Tibial nerve (tissue), 4 donors: ENCODE measurements around the gene MSS51. TPM values are rescaled to one million over a fixed set of nuclear protein-coding genes. Genes with fewer than 3 reads are reported as not detected.
"Not testable (repeated sequence)": the region's sequence is repeated elsewhere in the genome, so short reads cannot be mapped to it uniquely, and the experiment has no call there.

Experiments used
- DNase-seq, 2 donors: peaks; one replicate each; pipeline ENCODE4 v3.0.0-alpha.2; 2019; ENCODE audit warnings: low spot score in 2 of 2
- H3K27ac ChIP-seq, 4 donors: fragments of 200-600 bp; sonication (generic) in 3 of 4; one replicate each; pipeline ENCODE4 v1.5.1; 2017 to 2019; ENCODE audit warnings: mild to moderate bottlenecking in 1 of 4
- H3K27me3 ChIP-seq, 2 donors: fragments of 200-600 bp; sonication (generic) in 1 of 2; one replicate each; pipeline versions ENCODE4 v1.5.1 to v1.6.0; 2017 to 2019
- H3K36me3 ChIP-seq, 3 donors: fragments of 200-600 bp; sonication (generic); one replicate each; pipeline ENCODE4 v1.5.1; 2018 to 2019
- H3K4me1 ChIP-seq, 4 donors: fragments of 200-600 bp; sonication (generic) in 3 of 4; one replicate each; pipeline ENCODE4 v1.5.1; 2017 to 2019
- H3K4me3 ChIP-seq, 4 donors: fragments of 200-600 bp; sonication (generic) in 3 of 4; one replicate each; pipeline ENCODE4 v1.5.1; 2017 to 2019; ENCODE audit warnings: mild to moderate bottlenecking in 1 of 4, moderate library complexity in 1 of 4
- H3K9me3 ChIP-seq, 4 donors: fragments of 200-600 bp; sonication (generic) in 3 of 4; one replicate each; pipeline ENCODE4 v1.5.1; 2017 to 2019
- EP300 ChIP-seq, 2 donors: sonication (generic); formaldehyde crosslinking; IDR thresholded peaks; one replicate each; pipeline ENCODE4 v1.6.1; 2017; ENCODE audit warnings: antibody characterized with exemption in 2 of 2, mild to moderate bottlenecking in 1 of 2
- POLR2A ChIP-seq, 2 donors: fragments of 450-650 bp; IDR thresholded peaks; one replicate each; pipeline ENCODE4 v1.6.1; 2017; ENCODE audit warnings: antibody characterized with exemption in 2 of 2, mild to moderate bottlenecking in 2 of 2, moderate library complexity in 2 of 2
- WGBS, 2 donors: methylation state at CpG; one replicate each; pipeline ENCODE4 v1.1.5; 2018; 5-methylcytosine and 5-hydroxymethylcytosine counted together
- total RNA-seq, 4 donors: library from RNA; depleted of rRNA; stranded (reverse); fragments of >200 nt; gene quantifications; one replicate each; pipeline ENCODE4 v1.1.0, GENCODE V29; 2016
- TF ChIP-seq, protein P1 (sequence below), 5 experiments: fragments of 200-600 bp in 3 of 5; fragments of 450-650 bp in 2 of 5; sonication (generic) in 3 of 5; IDR thresholded peaks; one replicate each; pipeline ENCODE4 v1.5.1; 2016 to 2019; ENCODE audit warnings: antibody characterized with exemption in 5 of 5, mild to moderate bottlenecking in 3 of 5, moderate library complexity in 2 of 5

Gene MSS51
- total RNA-seq, 4 donors from 2014 or later = 1.8 to 3.3 (median 3.0) TPM

DNA sequence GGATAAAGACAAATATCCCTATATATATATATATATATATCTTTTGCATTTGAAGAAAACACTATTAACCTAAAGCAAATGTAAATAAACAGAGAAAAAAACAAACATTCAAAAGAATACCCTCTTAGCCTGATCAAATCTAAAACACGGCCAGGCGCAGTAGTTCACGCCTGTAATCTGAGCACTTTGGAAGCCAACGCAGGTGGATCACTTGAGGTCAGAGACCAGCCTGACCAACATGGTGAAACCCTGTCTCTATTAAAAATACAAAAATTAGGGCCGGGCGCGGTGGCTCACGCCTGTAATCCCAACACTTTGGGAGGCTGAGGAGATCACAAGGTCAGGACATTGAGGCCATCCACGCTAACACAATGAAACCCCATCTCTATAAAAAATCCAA is 28.7 kb downstream of the MSS51 start:
- WGBS, 2 donors = 95 to 98% methylated on average over 9 of the region's 9 CpGs
- Histone ChIP-seq H3K27me3 (no peaks in the 10 kb centered on the region), H3K4me1 (peaks cover 0 to 52% (median 0%) of the 10 kb centered on the region in 4 donors), H3K27ac (no peak overlapping the region), H3K4me3 (no peak overlapping the region), H3K36me3 (peaks cover 0 to 13% (median 0%) of the 10 kb centered on the region in 3 donors), H3K9me3 (no peaks in the 10 kb centered on the region)
- TF ChIP-seq, protein P1, sequence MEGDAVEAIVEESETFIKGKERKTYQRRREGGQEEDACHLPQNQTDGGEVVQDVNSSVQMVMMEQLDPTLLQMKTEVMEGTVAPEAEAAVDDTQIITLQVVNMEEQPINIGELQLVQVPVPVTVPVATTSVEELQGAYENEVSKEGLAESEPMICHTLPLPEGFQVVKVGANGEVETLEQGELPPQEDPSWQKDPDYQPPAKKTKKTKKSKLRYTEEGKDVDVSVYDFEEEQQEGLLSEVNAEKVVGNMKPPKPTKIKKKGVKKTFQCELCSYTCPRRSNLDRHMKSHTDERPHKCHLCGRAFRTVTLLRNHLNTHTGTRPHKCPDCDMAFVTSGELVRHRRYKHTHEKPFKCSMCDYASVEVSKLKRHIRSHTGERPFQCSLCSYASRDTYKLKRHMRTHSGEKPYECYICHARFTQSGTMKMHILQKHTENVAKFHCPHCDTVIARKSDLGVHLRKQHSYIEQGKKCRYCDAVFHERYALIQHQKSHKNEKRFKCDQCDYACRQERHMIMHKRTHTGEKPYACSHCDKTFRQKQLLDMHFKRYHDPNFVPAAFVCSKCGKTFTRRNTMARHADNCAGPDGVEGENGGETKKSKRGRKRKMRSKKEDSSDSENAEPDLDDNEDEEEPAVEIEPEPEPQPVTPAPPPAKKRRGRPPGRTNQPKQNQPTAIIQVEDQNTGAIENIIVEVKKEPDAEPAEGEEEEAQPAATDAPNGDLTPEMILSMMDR (IDR thresholded peaks at IDR 0.05) = no peak
- TF ChIP-seq POLR2A (IDR thresholded peaks at IDR 0.05) = no peak
- no peak for TF ChIP-seq EP300 (IDR thresholded peaks at IDR 0.05)
- no peak for DNase-seq

DNA sequence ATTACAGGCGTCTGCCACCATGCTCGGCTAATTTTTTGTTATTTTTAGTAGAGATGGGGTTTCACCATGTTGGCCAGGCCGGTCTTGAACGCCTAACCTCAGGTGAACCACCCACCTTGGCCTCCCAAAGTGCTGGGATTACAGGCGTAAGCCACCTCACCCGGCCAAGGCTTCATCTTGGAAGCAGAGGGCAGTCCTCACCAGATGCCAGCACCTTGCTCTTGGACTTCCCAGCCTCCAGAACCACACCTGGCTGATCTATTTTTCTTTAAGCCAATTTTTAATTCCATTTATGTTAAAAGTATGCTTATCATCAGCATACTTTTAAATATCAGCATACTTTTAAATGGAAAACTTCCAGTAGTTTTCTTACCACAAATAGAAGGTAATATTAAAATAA is 31.7 kb downstream of the MSS51 start:
- Histone ChIP-seq H3K36me3 (peaks cover 0 to 32% (median 2%) of the 10 kb centered on the region in 3 donors), H3K4me1 (peaks cover 0 to 29% (median 0%) of the 10 kb centered on the region in 4 donors), H3K27me3 (no peaks in the 10 kb centered on the region), H3K27ac (no peak overlapping the region), H3K9me3 (no peaks in the 10 kb centered on the region), H3K4me3 (no peak overlapping the region)
- 94 to 100% methylated on average over 6 of the region's 6 CpGs for WGBS, 2 donors
- TF ChIP-seq EP300 (IDR thresholded peaks at IDR 0.05) (no peak), POLR2A (IDR thresholded peaks at IDR 0.05) (no peak)
- TF ChIP-seq, protein P1 (IDR thresholded peaks at IDR 0.05) = no peak
- DNase-seq = no peak

GRCh38 chr10:73399063-73399462 is 34.3 kb downstream of the MSS51 start:
- Histone ChIP-seq H3K36me3 (peaks cover 0 to 57% (median 3%) of the 10 kb centered on the region in 3 donors), H3K4me3 (no peak overlapping the region), H3K9me3 (no peaks in the 10 kb centered on the region), H3K27me3 (no peaks in the 10 kb centered on the region), H3K4me1 (peaks cover 0 to 23% (median 0%) of the 10 kb centered on the region in 4 donors), H3K27ac (no peak overlapping the region)
- 57 to 61% methylated on average over 4 of the region's 4 CpGs for WGBS, 2 donors
- no peak for TF ChIP-seq EP300 (IDR thresholded peaks at IDR 0.05)
- no peak for DNase-seq

DNA sequence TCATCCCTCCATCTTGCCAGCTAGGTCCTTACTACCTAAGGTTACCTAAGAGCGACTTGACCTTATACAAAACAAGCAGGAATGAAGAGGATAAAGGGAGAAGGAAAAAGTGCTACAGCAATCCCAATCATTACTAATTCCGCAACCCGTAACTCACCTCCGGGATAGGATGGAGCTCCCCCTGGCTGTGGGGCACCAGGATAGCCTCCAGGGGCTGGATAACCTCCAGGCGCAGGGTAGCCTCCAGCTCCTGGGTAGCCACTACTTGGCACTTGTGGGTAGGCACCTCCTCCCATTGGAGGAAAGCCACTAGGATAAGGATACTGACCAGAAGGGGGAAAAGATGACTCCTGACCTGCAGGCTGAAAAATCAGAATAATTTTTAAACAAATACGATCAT is 35.3 kb downstream of the MSS51 start:
- no peaks in the 10 kb centered on the region for H3K27me3 ChIP-seq

GRCh38 chr10:73394325-73394724 is 39.0 kb downstream of the MSS51 start:
- H3K36me3 ChIP-seq = peaks cover 0 to 84% (median 3%) of the 10 kb centered on the region in 3 donors
- not testable (repeated sequence) for H3K4me1 ChIP-seq, DNase-seq, H3K4me3 ChIP-seq, H3K27me3 ChIP-seq, H3K9me3 ChIP-seq, H3K27ac ChIP-seq
- WGBS, 2 donors = 99 to 100% methylated on average over 3 of the region's 4 CpGs

More for the DNA sequence above, 35.3 kb downstream of the MSS51 start:
- TF ChIP-seq EP300 (IDR thresholded peaks at IDR 0.05) (no peak), POLR2A (IDR thresholded peaks at IDR 0.05) (no peak)
- TF ChIP-seq, protein P1 (IDR thresholded peaks at IDR 0.05) = no peak
- peaks cover 0 to 17% (median 0%) of the 10 kb centered on the region in 4 donors for H3K4me1 ChIP-seq
- WGBS, 2 donors = 93 to 94% methylated on average over 6 of the region's 6 CpGs
- peaks cover 0 to 61% (median 3%) of the 10 kb centered on the region in 3 donors for H3K36me3 ChIP-seq
- no peaks in the 10 kb centered on the region for H3K9me3 ChIP-seq
- no peak for DNase-seq
- H3K27ac ChIP-seq = no peak overlapping the region
- no peak overlapping the region for H3K4me3 ChIP-seq

GRCh38 chr10:73388228-73388627 is 45.1 kb downstream of the MSS51 start:
- Histone ChIP-seq H3K27me3 (no peaks in the 10 kb centered on the region), H3K27ac (no peak overlapping the region), H3K4me3 (no peak overlapping the region), H3K36me3 (peaks cover 0 to 82% (median 11%) of the 10 kb centered on the region in 3 donors), H3K4me1 (no peaks in the 10 kb centered on the region), H3K9me3 (no peaks in the 10 kb centered on the region)
- DNase-seq = no peak
- WGBS, 2 donors = 86 to 94% methylated on average over 4 of the region's 4 CpGs
- TF ChIP-seq POLR2A (IDR thresholded peaks at IDR 0.05) = no peak
- no peak for TF ChIP-seq EP300 (IDR thresholded peaks at IDR 0.05)
- TF ChIP-seq, protein P1 (IDR thresholded peaks at IDR 0.05) = no peak
